Choroid plexus epithelial cell (primary cell): ENCODE data around the gene CCDC97.

ENCODE experiments used
- DNase-seq: peaks from one replicate; pipeline ENCODE4 v3.0.0-alpha.2; 2010; ENCODE audit warnings: low read depth
- H3K4me3 ChIP-seq: 2 replicates; pipeline ENCODE4 v1.5.1; 2011; ENCODE audit warnings: low read depth, mild to moderate bottlenecking, control low read depth, low read length, moderate library complexity
- CTCF ChIP-seq: conservative IDR thresholded peaks from 2 replicates; pipeline ENCODE4 v1.5.1; 2011; ENCODE audit warnings: low read depth, mild to moderate bottlenecking, control low read depth, inconsistent platforms, low read length, moderate library complexity

Gene CCDC97

GRCh38 chr19:41330481-41330880 is 20.5 kb downstream of the CCDC97 start:
- no peak for TF ChIP-seq CTCF
- H3K4me3 ChIP-seq: no peak overlapping the region
- DNase-seq: no peak

DNA sequence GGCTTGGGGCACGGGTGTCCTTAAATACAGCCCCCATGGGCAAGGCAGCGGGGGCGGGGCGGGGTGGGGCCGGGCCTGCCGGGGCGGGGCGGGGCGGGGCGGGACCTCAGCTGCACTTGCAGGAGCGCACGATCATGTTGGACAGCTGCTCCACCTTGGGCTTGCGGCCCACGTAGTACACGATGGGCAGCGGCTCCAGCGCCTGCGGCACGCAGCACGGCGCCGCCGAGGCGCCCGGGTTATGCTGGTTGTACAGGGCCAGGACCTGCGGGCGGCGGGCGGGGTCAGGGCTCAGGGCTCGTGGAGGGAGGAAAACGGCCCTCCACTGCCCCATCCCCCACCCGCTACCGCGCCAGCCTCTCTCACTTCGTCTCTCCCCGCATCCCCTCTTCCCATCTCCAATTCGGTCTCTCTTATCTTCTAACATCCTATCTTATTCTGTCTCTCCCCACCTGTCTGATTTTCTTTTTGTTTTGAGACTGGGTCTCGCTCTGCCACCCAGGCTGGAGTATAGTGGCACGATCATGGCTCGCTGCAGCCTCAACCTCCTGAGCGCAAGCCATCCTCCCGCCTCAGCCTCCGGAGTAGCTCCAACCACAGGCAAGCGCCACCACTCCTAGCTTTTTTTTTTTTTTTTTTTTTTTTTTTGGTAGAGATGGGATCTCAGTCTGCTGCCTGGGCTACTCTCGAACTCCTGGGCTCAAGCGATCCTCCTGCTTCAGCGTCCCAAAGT is 21.1 kb downstream of the CCDC97 start:
- no peak for DNase-seq
- TF ChIP-seq CTCF: no peak
- no peak overlapping the region for H3K4me3 ChIP-seq

DNA sequence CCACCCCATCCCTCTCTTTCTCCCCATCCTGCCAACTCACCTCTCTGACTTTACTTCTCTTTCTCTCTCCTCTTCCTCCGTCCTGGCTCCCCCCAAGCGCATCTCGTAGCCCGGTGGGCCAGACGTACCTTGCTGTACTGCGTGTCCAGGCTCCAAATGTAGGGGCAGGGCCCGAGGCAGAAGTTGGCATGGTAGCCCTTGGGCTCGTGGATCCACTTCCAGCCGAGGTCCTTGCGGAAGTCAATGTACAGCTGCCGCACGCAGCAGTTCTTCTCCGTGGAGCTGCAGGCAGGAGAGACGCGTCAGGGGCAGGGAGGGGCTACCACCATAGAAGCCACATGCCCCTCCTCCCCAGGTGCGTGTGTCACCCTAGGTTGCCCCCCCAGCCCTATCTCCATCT is 22.0 kb downstream of the CCDC97 start:
- no peak for DNase-seq
- no peak overlapping the region for H3K4me3 ChIP-seq
- TF ChIP-seq CTCF: no peak

GRCh38 chr19:41332468-41332867 is 22.5 kb downstream of the CCDC97 start:
- no peak for TF ChIP-seq CTCF
- H3K4me3 ChIP-seq: no peak overlapping the region
- no peak for DNase-seq

GRCh38 chr19:41334793-41335192 is 24.8 kb downstream of the CCDC97 start:
- no peak overlapping the region for H3K4me3 ChIP-seq
- no peak for DNase-seq
- TF ChIP-seq CTCF: no peak

DNA sequence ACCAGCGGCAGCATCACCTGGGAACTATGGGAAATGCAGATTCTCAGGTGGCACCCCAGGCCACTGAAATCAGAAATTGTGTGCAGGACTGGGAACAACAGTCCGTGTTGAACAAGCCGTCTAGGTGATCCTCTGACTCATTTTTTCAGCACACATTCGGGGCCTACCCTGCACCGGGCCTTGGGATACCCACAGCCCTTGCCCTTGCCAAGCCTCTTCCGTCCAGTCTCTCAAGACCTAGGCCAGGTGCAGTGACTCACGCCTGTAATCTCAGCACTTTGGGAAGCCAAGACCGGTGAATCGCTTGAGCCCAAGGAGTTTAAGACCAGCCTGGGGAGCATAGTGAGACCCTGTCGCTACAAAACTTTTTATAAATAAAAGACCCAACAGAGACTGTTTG is 25.5 kb downstream of the CCDC97 start:
- no peak overlapping the region for H3K4me3 ChIP-seq
- no peak for DNase-seq
- no peak for TF ChIP-seq CTCF

DNA sequence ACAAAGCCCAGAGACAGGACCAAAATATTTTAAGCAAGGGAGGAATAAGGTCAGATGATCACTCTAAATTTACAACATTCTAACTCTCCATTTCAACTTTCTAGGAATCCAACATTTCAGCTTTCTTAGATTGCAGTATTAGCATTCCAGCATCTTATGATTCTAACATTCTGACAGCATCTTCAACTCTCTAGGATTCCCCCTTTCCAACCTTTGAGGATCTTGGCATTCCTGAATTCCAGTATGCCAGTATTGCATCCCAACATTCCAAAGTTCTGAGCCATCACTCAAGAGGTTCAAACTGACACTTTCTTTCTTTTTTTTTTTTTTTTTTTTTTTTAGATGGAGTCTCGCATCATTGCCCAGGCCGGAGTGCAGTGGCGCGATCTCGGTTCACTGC is 30.0 kb downstream of the CCDC97 start:
- no peak overlapping the region for H3K4me3 ChIP-seq
- no peak for DNase-seq
- TF ChIP-seq CTCF: no peak
